Fibroblast of peridontal ligament (primary cell): ENCODE data around the gene SFSWAP.
"Not testable (repeated sequence)": the region's sequence is repeated elsewhere in the genome, so short reads cannot be mapped to it uniquely, and the experiment has no call there.

Experiments used
- DNase-seq: peaks from one replicate; pipeline ENCODE4 v3.0.0-alpha.2; 2010; ENCODE audit errors: extremely low read depth

The SFSWAP gene

GRCh38 chr12:131679816-131680215 is 31.1 kb upstream of the SFSWAP start:
- not testable (repeated sequence) for DNase-seq

GRCh38 chr12:131680392-131681256 is 30.3 kb upstream of the SFSWAP start:
- DNase-seq = not testable (repeated sequence)

- DNase-seq = no peak
Measured at GRCh38 chr12:131681257-131681620, 29.7 kb upstream of the SFSWAP start.

GRCh38 chr12:131681746-131682509 is 29.0 kb upstream of the SFSWAP start:
- not testable (repeated sequence) for DNase-seq

GRCh38 chr12:131682510-131682895 is 28.4 kb upstream of the SFSWAP start:
- DNase-seq = no peak

- DNase-seq = no peak
Measured at GRCh38 chr12:131683266-131684014, 27.4 kb upstream of the SFSWAP start.

GRCh38 chr12:131684015-131684725 is 26.7 kb upstream of the SFSWAP start:
- no peak for DNase-seq

- no peak for DNase-seq
Measured at GRCh38 chr12:131687346-131688125, 23.4 kb upstream of the SFSWAP start.

- no peak for DNase-seq
Measured at GRCh38 chr12:131688131-131688844, 22.6 kb upstream of the SFSWAP start.

- no peak for DNase-seq
Measured at GRCh38 chr12:131688845-131689154, 22.1 kb upstream of the SFSWAP start.

GRCh38 chr12:131690320-131690719 is 20.6 kb upstream of the SFSWAP start:
- no peak for DNase-seq

- DNase-seq = no peak
Measured at GRCh38 chr12:131692431-131692830, 18.5 kb upstream of the SFSWAP start.

- no peak for DNase-seq
Measured at GRCh38 chr12:131693149-131693548, 17.7 kb upstream of the SFSWAP start.

- DNase-seq = no peak
Measured at GRCh38 chr12:131694116-131694838, 16.6 kb upstream of the SFSWAP start.

GRCh38 chr12:131695968-131696367 is 14.9 kb upstream of the SFSWAP start:
- no peak for DNase-seq

- DNase-seq = no peak
Measured at GRCh38 chr12:131698286-131698685, 12.6 kb upstream of the SFSWAP start.

GRCh38 chr12:131699434-131699833 is 11.5 kb upstream of the SFSWAP start:
- DNase-seq = peak; percentile 6

GRCh38 chr12:131700271-131700670 is 10.6 kb upstream of the SFSWAP start:
- DNase-seq = no peak

GRCh38 chr12:131701705-131702572 is 9.0 kb upstream of the SFSWAP start:
- no peak for DNase-seq
